ENCODE results near the gene ABI3BP.

GRCh38 chr3:100953103-100953502 is 40.1 kb downstream of the ABI3BP start:
- no peak for TF ChIP-seq EZH2 (IDR thresholded peaks at IDR 0.05; ENCODE audit: borderline replicate concordance, low read length)
- no peak; the same call in 1 of the 2 replicates for TF ChIP-seq CTCF (IDR thresholded peaks at IDR 0.05; ENCODE audit: low read length)

Data from OCI-LY1 (cell line).